Stimulated activated CD8-positive, alpha-beta memory T cell treated with anti-CD3 and anti-CD28 coated beads, Interleukin-2, amount 100 ng/mL, for 1 hour (primary cell): ENCODE results near the gene CCDC154.

Experiments
- DNase-seq, 2 donors: peaks; one replicate each; pipeline ENCODE4 v3.0.0-alpha.2; 2020; ENCODE audit warnings: low read depth in 2 of 2

Gene CCDC154

DNA sequence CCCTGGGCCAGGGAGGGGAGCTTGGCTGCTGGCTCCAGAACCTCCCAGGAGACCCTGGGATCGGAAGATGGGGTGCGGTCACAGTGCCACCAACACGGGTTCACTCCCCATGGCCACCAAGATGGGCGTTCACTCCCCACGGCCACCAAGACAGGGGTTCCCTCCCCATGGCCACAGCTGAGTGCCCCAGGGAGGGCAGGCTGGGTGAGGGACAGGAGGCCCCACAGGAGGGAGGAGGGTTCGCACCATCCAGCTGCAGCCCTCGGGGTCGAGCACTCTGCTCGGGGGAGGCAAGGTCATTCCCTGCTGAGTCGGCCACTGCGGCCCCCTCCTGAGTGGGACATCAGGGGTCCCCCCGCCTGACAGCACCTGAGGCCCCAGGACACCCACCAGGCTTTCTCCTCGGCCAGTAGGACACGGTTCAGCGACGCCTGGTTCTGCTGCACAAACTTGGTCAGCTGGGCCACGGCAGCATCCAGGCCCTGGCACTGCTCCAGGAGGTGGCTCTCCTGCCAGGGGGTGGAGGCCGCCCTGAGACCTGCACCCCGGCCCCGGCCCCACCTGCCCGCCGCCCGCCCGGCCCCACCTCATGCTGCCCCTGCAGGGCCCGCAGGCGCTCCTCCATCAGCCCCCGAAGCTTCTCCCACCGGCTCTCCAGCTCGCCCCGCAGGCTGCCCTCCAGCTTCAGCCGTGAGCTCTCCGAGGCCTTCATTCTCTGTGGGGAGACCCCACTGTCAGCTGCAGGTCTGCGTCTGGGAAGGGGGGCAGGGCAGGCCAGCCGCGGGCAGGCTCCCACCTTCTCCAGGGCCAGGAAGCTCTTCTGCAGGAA lies 5.9 kb downstream of the CCDC154 start:
- no peak for DNase-seq

- no peak for DNase-seq
Measured at GRCh38 chr16:1437606-1438005, 6.8 kb downstream of the CCDC154 start.

DNA sequence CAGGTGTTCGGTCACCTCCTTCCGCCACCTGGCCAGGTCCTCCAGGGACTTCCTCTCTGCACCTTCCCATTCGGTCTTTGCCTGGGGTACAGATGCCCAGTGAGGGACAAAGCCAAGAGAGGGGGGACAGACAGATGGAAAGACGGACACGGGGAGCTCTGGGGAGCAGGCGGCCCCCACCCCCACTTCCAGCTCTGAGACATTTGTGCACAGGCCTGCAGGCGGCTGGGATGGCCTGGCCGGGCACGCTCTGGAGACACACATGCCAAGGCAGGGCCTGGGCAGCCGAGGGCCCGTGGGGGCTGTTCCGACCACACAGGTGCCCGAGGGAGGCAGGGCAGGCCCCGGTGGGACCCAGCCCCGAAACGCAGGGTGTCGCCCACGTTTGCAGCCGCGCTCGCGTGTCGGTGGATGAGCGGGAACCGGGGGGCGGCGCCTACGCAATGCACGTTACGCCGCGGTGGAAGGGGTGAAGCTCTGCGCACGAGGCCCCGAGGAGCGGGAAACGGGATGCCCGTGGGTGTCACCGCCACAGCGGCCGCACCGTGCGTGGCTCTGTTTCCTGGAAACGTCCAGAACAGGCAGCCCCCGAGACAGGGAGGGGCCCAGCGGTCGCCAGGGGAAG lies 7.5 kb downstream of the CCDC154 start:
- DNase-seq = no peak

GRCh38 chr16:1435921-1436697 lies 8.2 kb downstream of the CCDC154 start:
- DNase-seq = no peak

DNA sequence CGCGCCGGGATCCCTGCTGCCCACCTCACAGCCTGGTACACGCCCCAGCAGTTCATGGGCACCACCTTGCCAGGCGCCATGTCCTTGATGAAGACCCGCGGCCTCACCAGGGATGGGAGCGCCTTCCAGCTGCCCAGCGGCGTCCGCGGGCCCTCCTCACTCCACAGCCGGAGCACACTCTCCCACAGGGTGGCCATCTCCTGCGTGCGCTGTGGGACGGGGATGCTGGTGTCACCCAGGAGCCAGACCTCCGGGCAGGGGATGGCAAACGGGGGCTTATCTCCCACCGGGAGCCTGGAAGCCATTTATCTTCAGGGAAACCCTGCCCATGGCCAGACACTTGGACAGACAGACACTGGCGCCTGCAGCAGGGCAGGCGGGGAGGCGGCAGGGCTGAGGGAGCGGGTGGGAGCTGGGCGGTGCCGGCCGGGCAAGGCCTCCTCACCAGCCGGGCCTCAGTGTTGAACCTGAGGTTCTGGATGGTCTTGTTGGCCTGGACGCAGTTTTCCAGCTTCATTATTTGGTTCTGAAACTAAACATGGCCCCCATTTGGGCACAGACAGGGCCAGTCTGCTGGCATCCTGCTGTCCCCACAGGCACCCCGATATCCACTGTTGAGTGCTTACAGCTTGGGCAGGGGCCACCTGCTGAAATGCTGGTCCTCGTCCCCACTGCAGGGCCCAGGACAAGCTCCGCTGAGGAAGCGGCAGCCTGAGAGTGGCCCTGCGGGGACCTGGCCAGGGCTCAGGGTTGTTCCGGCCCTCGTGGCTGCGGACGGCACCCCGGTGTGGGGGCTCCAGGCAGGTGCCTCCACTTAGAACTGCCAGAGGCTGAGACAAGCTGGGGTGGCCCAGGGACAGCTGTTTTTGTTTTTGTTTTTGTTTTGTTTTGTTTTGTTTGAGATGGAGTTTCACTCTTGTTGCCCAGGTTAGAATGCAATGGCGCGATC lies 9.4 kb downstream of the CCDC154 start:
- DNase-seq = no peak

GRCh38 chr16:1433756-1434155 lies 10.6 kb downstream of the CCDC154 start:
- no peak for DNase-seq

- no peak for DNase-seq
Measured at GRCh38 chr16:1433263-1433560, 11.1 kb downstream of the CCDC154 start.

DNA sequence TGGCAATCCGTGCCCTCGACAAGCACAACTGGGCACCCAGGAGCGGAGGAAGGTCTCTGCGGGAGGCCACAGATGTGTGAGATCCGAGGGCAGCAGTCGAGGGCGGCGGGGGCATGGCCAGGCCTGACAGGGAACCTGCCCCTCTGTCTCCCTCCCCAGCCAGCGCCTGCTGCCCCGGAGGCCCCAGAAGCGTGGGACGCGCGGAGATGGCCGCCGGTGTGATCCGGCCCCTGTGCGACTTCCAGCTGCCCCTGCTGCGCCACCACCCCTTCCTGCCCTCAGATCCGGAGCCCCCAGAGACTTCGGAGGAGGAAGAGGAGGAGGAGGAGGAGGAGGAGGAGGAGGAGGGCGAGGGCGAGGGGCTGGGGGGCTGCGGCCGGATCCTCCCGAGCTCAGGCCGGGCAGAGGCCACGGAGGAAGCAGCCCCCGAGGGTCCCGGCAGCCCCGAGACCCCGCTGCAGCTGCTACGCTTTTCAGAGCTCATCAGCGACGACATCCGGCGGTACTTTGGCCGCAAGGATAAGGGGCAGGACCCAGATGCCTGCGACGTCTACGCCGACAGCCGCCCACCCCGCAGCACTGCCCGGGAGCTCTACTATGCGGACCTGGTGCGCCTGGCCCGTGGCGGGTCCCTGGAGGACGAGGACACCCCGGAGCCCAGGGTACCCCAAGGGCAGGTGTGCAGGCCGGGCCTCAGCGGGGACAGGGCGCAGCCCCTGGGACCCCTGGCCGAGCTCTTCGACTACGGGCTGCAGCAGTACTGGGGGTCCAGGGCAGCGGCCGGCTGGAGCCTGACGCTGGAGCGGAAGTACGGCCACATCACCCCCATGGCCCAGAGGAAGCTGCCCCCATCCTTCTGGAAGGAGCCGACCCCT lies 11.7 kb downstream of the CCDC154 start:
- DNase-seq = no peak

GRCh38 chr16:1431497-1432270 lies 12.7 kb downstream of the CCDC154 start:
- DNase-seq = no peak

DNA sequence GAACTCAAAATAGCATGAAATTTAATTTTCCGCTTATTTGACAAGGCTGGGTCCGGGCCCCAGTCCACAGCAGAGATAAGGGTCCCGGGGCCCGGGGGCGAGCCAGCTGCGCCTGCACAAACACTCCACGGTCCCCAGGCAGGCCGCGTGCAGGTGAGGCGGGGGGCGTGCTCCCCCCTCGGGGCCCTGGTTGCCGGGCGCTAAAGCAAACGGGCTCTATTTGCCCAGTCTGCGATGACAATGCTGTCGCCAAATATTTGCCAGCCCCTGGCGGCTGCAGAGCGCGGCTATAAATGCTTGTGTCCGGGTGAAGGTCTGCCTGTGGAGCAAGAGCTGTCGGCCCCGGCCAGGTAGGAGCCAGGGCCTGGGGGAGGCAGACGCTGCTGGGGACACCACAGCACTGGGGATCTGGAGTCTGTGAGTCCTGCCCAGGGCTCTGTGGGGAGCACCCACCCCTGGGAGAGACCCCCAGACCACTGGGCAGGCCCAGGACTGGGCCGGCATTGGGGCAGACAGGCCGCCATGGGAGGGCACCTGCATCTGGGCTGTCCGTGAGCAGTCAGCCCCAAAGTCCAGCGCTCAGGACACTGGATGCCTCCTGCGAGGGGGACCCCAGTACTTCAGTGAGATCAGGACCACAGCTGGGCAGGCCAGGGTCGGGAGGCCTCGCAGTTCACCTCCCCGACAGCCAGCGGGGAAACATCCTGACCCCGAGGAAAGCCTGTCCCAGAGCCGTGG lies 13.4 kb downstream of the CCDC154 start, which contains the start of gene PERCC1:
TSS of gene PERCC1 (plus strand) at position 320 of the 738 bp plus-strand sequence. CDS start 1,516 bp downstream, outside the sequence.
- no peak for DNase-seq

DNA sequence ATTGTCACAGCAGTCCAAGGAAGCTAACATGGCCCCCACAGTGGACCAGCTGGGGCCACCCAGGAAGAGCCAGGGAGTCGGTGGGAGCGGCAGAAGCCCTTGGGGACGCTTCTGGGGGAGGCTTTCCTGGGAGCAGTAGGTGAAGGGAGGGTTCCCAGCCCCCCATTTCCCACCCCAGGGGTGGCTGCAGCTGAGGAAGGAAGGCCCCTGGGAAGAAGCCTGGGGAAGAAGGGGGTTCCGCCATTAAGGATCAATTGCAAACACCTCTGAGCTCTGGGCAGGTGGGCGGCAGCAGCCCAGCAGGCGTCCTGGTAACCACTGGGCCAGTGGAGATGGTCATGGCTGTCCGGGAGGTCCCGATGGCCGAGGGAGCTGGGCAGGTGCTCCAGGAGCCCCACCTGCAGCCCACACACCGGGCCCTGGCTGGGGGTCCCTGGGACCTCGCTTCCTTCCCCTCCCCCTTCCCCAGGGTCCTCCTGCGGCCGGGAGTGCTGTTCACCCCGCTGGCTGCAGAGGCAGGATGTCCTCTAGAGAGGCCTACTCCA lies 14.1 kb downstream of the CCDC154 start:
- DNase-seq = no peak

- no peak for DNase-seq
Measured at GRCh38 chr16:1429631-1430030, 14.7 kb downstream of the CCDC154 start.

GRCh38 chr16:1429012-1429411 lies 15.3 kb downstream of the CCDC154 start:
- no peak for DNase-seq

DNA sequence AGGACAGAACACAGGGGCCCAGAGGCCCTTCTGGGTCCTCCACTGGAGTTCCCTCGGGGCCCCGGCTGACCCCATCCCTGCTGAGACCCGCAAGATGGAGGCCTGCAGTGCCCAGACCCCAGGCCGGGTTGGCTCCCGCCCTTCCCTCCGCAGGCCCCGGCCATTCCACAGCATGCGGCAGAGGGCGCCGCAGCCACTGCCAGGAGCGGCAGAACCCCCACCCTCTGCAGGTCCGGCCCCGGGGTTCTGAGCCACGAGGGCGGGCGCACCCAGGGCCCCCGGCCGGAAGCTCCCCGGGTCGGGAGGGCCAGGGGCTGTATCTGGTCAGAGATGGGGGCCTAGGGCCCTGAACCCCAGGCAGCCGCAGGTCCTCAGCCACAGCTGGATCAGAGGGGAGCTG lies 15.8 kb downstream of the CCDC154 start:
- no peak for DNase-seq

DNA sequence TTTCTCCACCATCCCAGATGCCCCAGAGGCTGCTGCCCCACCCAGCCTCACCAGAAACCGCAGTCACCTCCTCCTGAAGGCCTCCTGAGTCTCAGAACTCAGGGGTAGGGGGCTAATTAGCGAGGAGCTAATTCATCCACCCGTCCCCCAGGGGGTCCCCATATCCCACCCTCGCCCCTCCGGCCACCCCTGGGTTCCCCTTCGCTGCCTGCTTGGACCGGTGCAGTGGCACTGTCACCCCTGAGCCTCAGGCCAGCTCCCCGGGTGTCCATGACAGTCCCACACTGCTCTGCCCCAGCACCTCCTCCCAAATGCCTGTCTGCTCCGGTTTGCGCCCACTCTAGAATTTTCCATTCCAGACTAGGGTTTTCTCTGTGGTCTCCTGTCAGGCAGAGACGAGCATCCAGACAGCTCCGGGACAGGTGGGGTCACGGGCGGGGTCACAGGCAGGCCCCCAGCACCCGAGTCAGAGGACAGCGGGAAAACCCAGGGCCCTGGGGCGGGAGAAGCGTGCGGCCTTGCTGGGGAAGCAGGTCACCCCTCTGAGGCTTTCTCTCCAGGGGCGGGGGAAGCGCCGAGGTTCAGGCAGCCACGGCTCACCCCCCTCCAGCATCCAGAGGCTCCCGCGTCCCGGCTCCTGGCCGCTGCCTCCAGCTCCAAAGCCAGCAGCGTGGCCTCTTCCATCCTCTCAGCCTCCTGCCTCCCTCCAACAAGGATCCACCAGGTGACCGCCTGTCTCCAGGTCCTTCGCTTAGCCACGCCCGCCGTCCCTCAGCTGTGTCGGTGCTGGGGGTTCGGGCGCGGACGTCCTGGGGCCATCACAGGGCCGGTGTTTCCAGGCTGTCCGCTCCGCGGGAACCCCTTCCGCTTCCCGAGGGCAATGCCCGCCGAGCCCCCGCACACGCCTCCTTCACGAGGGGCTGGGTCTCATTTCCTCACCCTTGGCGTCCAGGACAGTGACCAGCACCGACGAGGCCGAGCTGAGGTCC lies 16.6 kb downstream of the CCDC154 start:
- DNase-seq = no peak

DNA sequence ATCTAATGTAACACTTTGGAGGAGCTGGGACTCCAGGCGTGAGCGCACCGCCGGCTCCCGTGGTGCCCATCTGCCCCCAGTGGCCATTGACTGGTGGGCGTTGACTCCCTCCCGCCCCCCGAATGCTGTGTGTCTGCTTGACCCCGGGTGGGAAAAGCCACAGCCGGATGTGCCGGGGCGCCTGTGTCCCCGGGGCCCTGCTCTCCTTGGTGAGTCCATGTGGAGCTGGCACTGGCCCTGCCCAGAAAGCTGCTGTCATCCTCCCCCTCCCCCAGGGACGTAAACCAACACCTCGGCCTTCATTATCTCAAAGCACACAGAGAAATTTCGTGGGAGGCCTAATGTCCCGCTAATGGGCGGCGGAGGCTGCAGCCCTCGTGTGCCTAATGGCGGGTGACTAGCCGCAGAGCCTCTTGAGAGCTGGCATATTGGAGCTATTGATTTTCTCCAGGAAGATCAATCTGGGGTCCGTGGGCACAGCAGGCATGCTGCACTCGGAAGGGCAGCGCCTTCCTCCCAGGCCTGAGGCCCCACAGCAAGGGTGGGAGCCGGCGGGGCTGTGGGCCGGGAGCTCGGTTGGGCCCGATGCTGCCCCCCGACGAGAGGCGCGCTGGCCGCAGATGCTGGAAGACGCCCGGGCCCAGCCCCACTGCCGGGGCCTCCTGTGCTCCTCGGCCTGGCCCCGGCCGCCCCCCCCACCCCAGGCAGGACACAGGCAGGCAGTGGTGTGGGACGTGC lies 17.5 kb downstream of the CCDC154 start:
- no peak for DNase-seq
